Stimulated activated CD4-positive, alpha-beta T cell treated with anti-CD3 and anti-CD28 coated beads, Interleukin-2, amount 100 ng/mL, for 24 hours (primary cell): ENCODE results near the gene ACOT7.
A peak's percentile ranks its signal among the peaks of the same experiment; 100 is the strongest.

Experiments used
- DNase-seq, 2 donors: peaks; one replicate each; pipeline ENCODE4 v3.0.0-alpha.2; 2020

The ACOT7 gene

GRCh38 chr1:6261615-6261995 lies 132.0 kb downstream of the ACOT7 start:
- DNase-seq = no peak

- peak; percentile 62 to 74 for DNase-seq
These were observed 132.5 kb downstream of the ACOT7 start, which contains the start of gene GPR153 for GRCh38 chr1:6260961-6261614. Gene GPR153, minus strand, starts transcription at chr1:6261098. Its CDS starts 6,193 bp downstream, at chr1:6254905.

- no peak for DNase-seq
These were observed 133.1 kb downstream of the ACOT7 start for GRCh38 chr1:6260433-6260934.

- DNase-seq = peak; percentile 70 to 81
These were observed 133.8 kb downstream of the ACOT7 start for GRCh38 chr1:6259491-6260362.

GRCh38 chr1:6258675-6259074 lies 134.9 kb downstream of the ACOT7 start:
- DNase-seq = no peak

GRCh38 chr1:6257541-6258069 lies 136.0 kb downstream of the ACOT7 start:
- DNase-seq = no peak

- DNase-seq = no peak
These were observed 136.9 kb downstream of the ACOT7 start for GRCh38 chr1:6256645-6257044.

- DNase-seq = no peak
These were observed 138.9 kb downstream of the ACOT7 start for GRCh38 chr1:6254691-6255090.

GRCh38 chr1:6253380-6253779 lies 140.2 kb downstream of the ACOT7 start:
- no peak for DNase-seq

GRCh38 chr1:6252374-6252710 lies 141.2 kb downstream of the ACOT7 start:
- no peak for DNase-seq

GRCh38 chr1:6251681-6252373 lies 141.7 kb downstream of the ACOT7 start:
- no peak for DNase-seq

- no peak for DNase-seq
These were observed 142.3 kb downstream of the ACOT7 start for GRCh38 chr1:6251233-6251632.

- no peak for DNase-seq
These were observed 143.6 kb downstream of the ACOT7 start for GRCh38 chr1:6249739-6250689.

- DNase-seq = no peak
These were observed 144.4 kb downstream of the ACOT7 start for GRCh38 chr1:6248932-6249738.

GRCh38 chr1:6248161-6248776 lies 145.3 kb downstream of the ACOT7 start:
- no peak for DNase-seq

GRCh38 chr1:6247651-6248050 lies 145.9 kb downstream of the ACOT7 start:
- no peak for DNase-seq

GRCh38 chr1:6246497-6247467 lies 146.8 kb downstream of the ACOT7 start:
- peak; percentile 87 for DNase-seq

- DNase-seq = peak; percentile 50 to 71
These were observed 147.6 kb downstream of the ACOT7 start for GRCh38 chr1:6245869-6246496.
